Esophagus (tissue), 2 donors: Measurements from ENCODE around the gene NDST4. TPM values are rescaled to one million over a fixed set of nuclear protein-coding genes. Genes with fewer than 3 reads are reported as not detected.
"Not testable (repeated sequence)": the region's sequence is repeated elsewhere in the genome, so short reads cannot be mapped to it uniquely, and the experiment has no call there.

Experiments used
- H3K27ac ChIP-seq, 2 donors: one replicate each; pipeline ENCODE4 v1.5.1; 2013; ENCODE audit warnings: low read depth in 2 of 2, mild to moderate bottlenecking in 2 of 2, inconsistent platforms in 1 of 2, low read length in 1 of 2, moderate library complexity in 1 of 2
- H3K27me3 ChIP-seq, 2 donors: one replicate each; pipeline ENCODE4 v1.6.1; 2013; ENCODE audit warnings: low read length in 2 of 2, control low read depth in 1 of 2, mild to moderate bottlenecking in 1 of 2; ENCODE audit not compliant: insufficient read depth in 2 of 2, control insufficient read depth in 1 of 2
- H3K36me3 ChIP-seq, 2 donors: one replicate each; pipeline ENCODE4 v1.6.1; 2013; ENCODE audit warnings: low read length in 1 of 2; ENCODE audit not compliant: control insufficient read depth in 2 of 2, insufficient read depth in 2 of 2
- H3K4me1 ChIP-seq, 2 donors: one replicate each; pipeline ENCODE4 v1.6.1; 2013; ENCODE audit warnings: low read length in 1 of 2; ENCODE audit not compliant: control insufficient read depth in 2 of 2, insufficient read depth in 2 of 2
- H3K4me3 ChIP-seq, 2 donors: one replicate each; pipeline ENCODE4 v1.5.1; 2013; ENCODE audit warnings: low read length in 2 of 2, mild to moderate bottlenecking in 2 of 2, low read depth in 1 of 2, moderate library complexity in 1 of 2
- H3K9me3 ChIP-seq, 2 donors: one replicate each; pipeline ENCODE4 v1.6.1; 2013; ENCODE audit warnings: mild to moderate bottlenecking in 2 of 2, low read depth in 1 of 2, low read length in 1 of 2, moderate library complexity in 1 of 2; ENCODE audit not compliant: control insufficient read depth in 2 of 2, insufficient read depth in 1 of 2
- WGBS, 2 donors: extraction: QIAGEN DNeasy Blood & Tissue Kit; methylation state at CpG; one replicate each; pipeline ENCODE4 v1.1.7; 2013; 5-methylcytosine and 5-hydroxymethylcytosine counted together
- polyA plus RNA-seq, 2 donors: library from polyadenylated mRNA; stranded (reverse); fragments of 200-250 nt; gene quantifications; one replicate each; pipeline ENCODE4 v1.2.3, GENCODE V29; 2013
- donor health status: healthy with polysubstance abuse.
- donor health status: Bipolar disorder and iron deficiency.

Gene NDST4
- polyA plus RNA-seq, 2 donors: not detected

GRCh38 chr4:114986133-114986532 lies 127.3 kb downstream of the NDST4 start:
- WGBS, 2 donors: 61 to 69% methylated on average over 4 of the region's 4 CpGs
- Histone ChIP-seq H3K4me1 (no peaks in the 10 kb centered on the region), H3K27ac (no peak overlapping the region), H3K4me3 (no peak overlapping the region), H3K27me3 (no peaks in the 10 kb centered on the region), H3K9me3 (no peaks in the 10 kb centered on the region), H3K36me3 (no peaks in the 10 kb centered on the region)

GRCh38 chr4:114980932-114981708 lies 132.3 kb downstream of the NDST4 start:
- H3K27me3 ChIP-seq: no peaks in the 10 kb centered on the region
- H3K36me3 ChIP-seq: no peaks in the 10 kb centered on the region
- H3K27ac ChIP-seq: no peak overlapping the region
- 89 to 90% methylated on average over 5 of the region's 5 CpGs for WGBS, 2 donors
- H3K4me1 ChIP-seq: no peaks in the 10 kb centered on the region
- no peaks in the 10 kb centered on the region for H3K9me3 ChIP-seq
- no peak overlapping the region for H3K4me3 ChIP-seq

GRCh38 chr4:114980399-114980798 lies 133.0 kb downstream of the NDST4 start:
- not testable (repeated sequence) for H3K4me3 ChIP-seq, H3K27ac ChIP-seq, H3K36me3 ChIP-seq, H3K27me3 ChIP-seq, H3K4me1 ChIP-seq, H3K9me3 ChIP-seq
- 86% methylated on average over 7 of the region's 7 CpGs for WGBS, 2 donors

- Histone ChIP-seq H3K4me3 (no peak overlapping the region), H3K36me3 (no peaks in the 10 kb centered on the region), H3K27ac (no peak overlapping the region), H3K4me1 (no peaks in the 10 kb centered on the region), H3K9me3 (no peaks in the 10 kb centered on the region), H3K27me3 (no peaks in the 10 kb centered on the region)
- WGBS, 2 donors: 83 to 91% methylated on average over 1 of the region's 1 CpG
These were observed 136.5 kb downstream of the NDST4 start for GRCh38 chr4:114976901-114977300.

- Histone ChIP-seq H3K4me1 (no peaks in the 10 kb centered on the region), H3K4me3 (no peak overlapping the region), H3K27me3 (no peaks in the 10 kb centered on the region), H3K27ac (no peak overlapping the region), H3K36me3 (no peaks in the 10 kb centered on the region), H3K9me3 (no peaks in the 10 kb centered on the region)
These were observed 149.4 kb downstream of the NDST4 start for GRCh38 chr4:114964026-114964425.

GRCh38 chr4:114945616-114946015 lies 167.8 kb downstream of the NDST4 start:
- WGBS, 2 donors: 95% methylated on average over 1 of the region's 1 CpG

GRCh38 chr4:114941503-114941902 lies 171.9 kb downstream of the NDST4 start:
- H3K9me3 ChIP-seq: no peaks in the 10 kb centered on the region
- no peak overlapping the region for H3K27ac ChIP-seq
- WGBS, 2 donors: 55 to 58% methylated on average over 2 of the region's 2 CpGs
- no peaks in the 10 kb centered on the region for H3K36me3 ChIP-seq
- H3K4me3 ChIP-seq: no peak overlapping the region
- H3K27me3 ChIP-seq: no peaks in the 10 kb centered on the region
- no peaks in the 10 kb centered on the region for H3K4me1 ChIP-seq

More at GRCh38 chr4:114945616-114946015, 167.8 kb downstream of the NDST4 start:
- H3K4me1 ChIP-seq: no peaks in the 10 kb centered on the region
- no peak overlapping the region for H3K27ac ChIP-seq
- no peak overlapping the region for H3K4me3 ChIP-seq
- no peaks in the 10 kb centered on the region for H3K27me3 ChIP-seq
- no peaks in the 10 kb centered on the region for H3K9me3 ChIP-seq
- H3K36me3 ChIP-seq: no peaks in the 10 kb centered on the region

GRCh38 chr4:114927881-114928280 lies 185.5 kb downstream of the NDST4 start:
- Histone ChIP-seq H3K27ac (no peak overlapping the region), H3K36me3 (no peaks in the 10 kb centered on the region), H3K4me1 (no peaks in the 10 kb centered on the region), H3K4me3 (no peak overlapping the region), H3K27me3 (no peaks in the 10 kb centered on the region), H3K9me3 (no peaks in the 10 kb centered on the region)
- 86 to 88% methylated on average over 2 of the region's 2 CpGs for WGBS, 2 donors

- no peak overlapping the region for H3K4me3 ChIP-seq
- no peaks in the 10 kb centered on the region for H3K27me3 ChIP-seq
These were observed 186.8 kb downstream of the NDST4 start for GRCh38 chr4:114926583-114926982.

GRCh38 chr4:114924311-114924710 lies 189.1 kb downstream of the NDST4 start:
- H3K36me3 ChIP-seq: no peaks in the 10 kb centered on the region
- no peaks in the 10 kb centered on the region for H3K27me3 ChIP-seq
- no peak overlapping the region for H3K27ac ChIP-seq
- H3K4me1 ChIP-seq: no peaks in the 10 kb centered on the region
- H3K9me3 ChIP-seq: no peaks in the 10 kb centered on the region
- WGBS, 2 donors: 48 to 61% methylated on average over 1 of the region's 1 CpG
- H3K4me3 ChIP-seq: no peak overlapping the region

More at GRCh38 chr4:114926583-114926982, 186.8 kb downstream of the NDST4 start:
- Histone ChIP-seq H3K4me1 (no peaks in the 10 kb centered on the region), H3K27ac (no peak overlapping the region), H3K36me3 (no peaks in the 10 kb centered on the region), H3K9me3 (no peaks in the 10 kb centered on the region)
